Fibroblast of skin of back (primary cell): Measurements from ENCODE around the gene ING2.
"Not testable (repeated sequence)": the region's sequence is repeated elsewhere in the genome, so short reads cannot be mapped to it uniquely, and the experiment has no call there.

Source experiments
- DNase-seq: peaks from one replicate; pipeline ENCODE4 v3.0.0-alpha.2; 2013

Gene ING2

GRCh38 chr4:183550345-183551093 lies 45.7 kb downstream of the ING2 start:
- no peak for DNase-seq

GRCh38 chr4:183552274-183553146 lies 47.7 kb downstream of the ING2 start:
- DNase-seq = no peak

GRCh38 chr4:183553147-183553478 lies 48.3 kb downstream of the ING2 start:
- DNase-seq = not testable (repeated sequence)

GRCh38 chr4:183553601-183554345 lies 48.9 kb downstream of the ING2 start:
- DNase-seq = no peak

GRCh38 chr4:183554346-183554686 lies 49.5 kb downstream of the ING2 start:
- DNase-seq = no peak

GRCh38 chr4:183554878-183555585 lies 50.2 kb downstream of the ING2 start:
- no peak for DNase-seq

- DNase-seq = no peak
These were observed 52.1 kb downstream of the ING2 start for GRCh38 chr4:183556947-183557346.

- no peak for DNase-seq
These were observed 52.8 kb downstream of the ING2 start for GRCh38 chr4:183557611-183558010.

GRCh38 chr4:183558873-183559272 lies 54.0 kb downstream of the ING2 start:
- no peak for DNase-seq

GRCh38 chr4:183561905-183562304 lies 57.0 kb downstream of the ING2 start:
- no peak for DNase-seq
